GM19452 (cell line): ENCODE measurements around the gene ATP9B.
"Not testable (repeated sequence)": the region's sequence is repeated elsewhere in the genome, so short reads cannot be mapped to it uniquely, and the experiment has no call there.

Source experiments
- ATAC-seq: cut with Tn5 transposase; IDR thresholded peaks from one replicate; pipeline ENCODE4 v1.9.1; 2021; ENCODE audit not compliant: unreplicated experiment

Gene ATP9B

DNA sequence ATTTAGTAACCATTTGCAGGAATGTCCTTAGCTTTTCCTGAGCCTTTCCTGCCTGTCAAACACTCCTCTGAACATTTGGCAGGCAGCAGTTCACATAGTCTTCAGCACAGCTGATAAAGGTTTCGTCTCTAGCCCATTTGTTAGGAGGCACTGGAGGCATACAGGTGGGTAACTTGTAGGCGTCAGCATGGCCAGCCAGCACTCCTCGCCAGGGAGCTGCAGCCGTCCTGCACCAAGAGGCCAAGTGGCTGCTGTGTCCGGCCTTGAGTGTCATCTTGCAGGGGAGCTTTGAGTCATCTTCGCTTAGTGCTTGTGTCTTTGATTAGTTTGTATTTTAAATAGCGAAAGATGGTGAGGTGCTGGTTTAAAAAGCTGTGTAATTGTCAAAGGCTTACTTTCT, 206.3 kb downstream of the ATP9B start:
- ATAC-seq, result no peak

DNA sequence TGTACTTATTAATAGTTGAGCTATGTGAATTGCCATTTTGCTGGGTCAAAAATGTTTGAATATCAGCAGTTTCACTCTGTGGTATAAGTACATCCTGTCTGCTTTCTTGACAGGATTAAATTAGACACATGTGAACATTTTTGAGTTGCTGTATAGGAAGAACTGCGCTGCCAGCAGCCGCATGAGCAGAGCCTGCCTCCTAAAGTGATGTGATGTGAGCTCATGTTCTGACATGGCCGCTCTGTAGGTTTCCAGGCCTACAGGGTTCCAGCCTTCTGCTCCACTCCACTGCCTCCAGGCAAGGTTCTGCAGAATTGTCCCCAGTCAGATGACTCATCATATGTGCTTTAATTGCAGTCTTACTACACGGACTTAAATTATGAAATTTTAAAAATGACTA, 206.8 kb downstream of the ATP9B start:
- ATAC-seq, result peak; percentile 83

DNA sequence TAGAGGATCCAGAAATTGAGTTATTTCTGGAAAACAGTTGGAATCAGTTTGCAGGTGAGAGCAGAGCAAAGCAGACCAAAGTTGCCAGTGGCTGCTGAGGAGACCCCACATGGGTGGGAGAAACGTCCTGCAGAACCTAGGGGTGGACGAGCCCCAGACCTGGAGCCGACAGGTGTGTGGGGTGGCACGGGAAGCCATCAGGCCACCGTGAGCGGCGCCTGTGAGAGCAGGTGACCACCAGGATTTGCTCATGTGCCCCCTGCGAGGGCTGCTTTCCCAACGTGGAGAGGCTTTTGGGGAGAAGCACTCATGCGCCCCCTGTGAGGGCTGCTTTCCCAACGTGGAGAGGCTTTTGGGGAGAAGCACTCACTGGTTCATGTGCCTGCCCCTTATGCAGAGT, 209.7 kb downstream of the ATP9B start:
- no peak for ATAC-seq

DNA sequence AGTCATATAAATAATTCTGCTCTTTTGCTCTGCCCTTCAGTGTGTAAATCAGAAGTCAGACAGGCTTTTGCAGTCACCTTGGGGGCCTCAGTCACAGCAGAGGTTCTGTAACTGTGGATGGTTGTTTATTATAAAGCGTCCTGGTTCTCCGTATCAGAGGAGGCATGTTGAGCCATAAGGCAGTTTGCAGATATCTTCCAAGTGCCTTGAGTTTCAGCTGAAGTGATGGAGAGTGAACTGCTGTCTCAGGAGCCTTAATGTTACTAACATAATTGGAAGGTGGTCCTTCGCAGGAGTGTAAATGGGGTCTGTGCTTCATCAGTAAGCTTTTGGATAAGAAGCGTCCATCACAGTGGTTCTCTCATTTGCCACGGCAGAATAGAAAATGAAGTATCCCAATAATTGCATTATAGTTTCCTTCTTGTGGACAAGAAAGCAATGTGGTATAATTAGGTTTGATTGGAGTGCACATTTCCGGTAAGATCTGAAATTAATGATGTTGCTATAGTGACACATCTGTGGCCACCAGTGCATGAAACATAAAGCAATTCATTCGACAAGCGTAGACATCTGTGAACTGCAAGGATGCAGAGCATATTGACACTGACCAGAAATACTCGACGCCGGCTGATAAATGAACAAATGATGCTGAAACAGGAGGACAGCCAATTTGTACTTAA, 214.1 kb downstream of the ATP9B start:
- no peak for ATAC-seq

DNA sequence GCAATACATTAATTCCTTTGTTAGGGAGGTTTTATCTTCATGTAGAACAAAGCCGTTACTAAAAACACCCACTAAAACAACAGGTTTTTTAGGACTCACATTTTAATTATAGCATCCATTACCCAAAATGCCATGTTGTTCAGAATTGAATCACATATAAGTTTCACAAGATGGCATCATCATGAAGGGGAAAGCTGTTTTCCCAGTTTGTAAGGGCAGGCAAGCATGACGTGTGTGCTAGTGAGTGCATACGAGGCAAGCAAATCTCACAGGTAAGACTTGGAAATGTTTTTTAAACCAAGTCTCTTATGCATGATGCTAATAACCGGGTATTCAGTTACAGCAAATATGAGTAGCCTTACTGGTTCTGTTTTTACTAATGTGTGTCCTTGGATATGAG, 214.7 kb downstream of the ATP9B start:
- ATAC-seq, result no peak

DNA sequence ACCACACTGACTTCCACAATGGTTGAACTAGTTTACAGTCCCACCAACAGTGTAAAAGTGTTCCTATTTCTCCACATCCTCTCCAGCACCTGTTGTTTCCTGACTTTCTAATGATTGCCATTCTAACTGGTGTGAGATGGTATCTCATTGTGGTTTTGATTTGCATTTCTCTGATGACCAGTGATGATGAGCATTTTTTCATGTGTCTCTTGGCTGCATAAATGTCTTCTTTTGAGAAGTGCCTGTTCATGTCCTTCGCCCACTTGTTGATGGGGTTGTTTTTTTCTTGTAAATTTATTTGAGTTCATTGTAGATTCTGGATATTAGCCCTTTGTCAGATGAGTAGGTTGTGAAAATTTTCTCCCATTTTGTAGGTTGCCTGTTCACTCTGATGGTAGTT, 216.0 kb downstream of the ATP9B start:
- not testable (repeated sequence) for ATAC-seq

DNA sequence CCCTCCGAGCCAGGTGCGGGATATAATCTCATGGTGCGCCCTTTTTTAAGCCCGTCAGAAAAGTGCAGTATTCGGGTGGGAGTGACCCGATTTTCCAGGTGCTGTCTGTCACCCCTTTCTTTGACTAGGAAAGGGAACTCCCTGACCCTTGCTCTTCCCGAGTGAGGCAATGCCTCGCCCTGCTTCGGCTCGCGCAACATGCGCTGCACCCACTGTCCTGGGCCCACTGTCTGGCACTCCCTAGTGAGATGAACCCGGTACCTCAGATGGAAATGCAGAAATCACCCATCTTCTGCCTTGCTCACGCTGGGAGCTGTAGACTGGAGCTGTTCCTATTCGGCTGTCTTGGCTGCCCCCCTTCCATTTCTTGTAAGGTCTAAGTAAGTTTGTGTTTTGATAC, 221.2 kb downstream of the ATP9B start:
- ATAC-seq, result not testable (repeated sequence)

DNA sequence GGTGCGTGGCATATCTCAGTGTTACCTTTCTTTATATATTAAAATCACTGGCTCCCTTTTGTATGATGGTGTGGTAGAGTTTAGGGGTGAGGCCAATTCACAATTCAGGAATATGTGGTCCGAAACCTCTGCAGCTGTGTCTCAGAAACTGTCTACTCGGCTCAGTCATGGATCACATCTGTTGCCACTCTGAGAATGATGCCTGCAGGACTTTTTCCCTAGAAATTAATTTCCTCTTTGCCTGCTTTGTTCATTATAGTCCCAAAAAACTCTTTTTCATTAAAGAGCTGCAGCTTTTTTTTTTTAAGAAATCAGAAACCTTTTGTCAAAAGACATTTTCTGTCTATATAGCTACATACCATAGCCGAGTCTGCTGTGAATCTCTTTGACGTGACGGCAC, 221.7 kb downstream of the ATP9B start:
- ATAC-seq, result no peak

DNA sequence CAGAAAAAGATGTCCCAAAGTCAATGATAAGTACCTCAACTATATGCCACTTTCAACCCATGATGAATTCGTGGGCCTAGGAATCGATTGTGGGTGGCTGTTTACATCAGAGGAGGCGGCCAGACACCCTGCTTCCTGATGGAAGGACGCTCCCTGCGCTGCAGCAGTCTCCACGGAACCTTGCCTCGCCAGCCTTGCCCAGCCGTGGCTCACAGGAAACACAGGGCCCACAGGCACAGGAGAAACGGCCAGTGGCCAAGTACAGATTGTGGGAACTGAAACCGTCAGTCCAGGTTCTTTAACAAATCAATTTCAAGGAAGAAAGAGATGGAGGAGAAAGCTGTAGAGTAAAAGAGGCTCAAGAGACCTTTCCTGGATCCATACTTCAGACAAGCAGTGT, 225.0 kb downstream of the ATP9B start:
- ATAC-seq, result no peak

DNA sequence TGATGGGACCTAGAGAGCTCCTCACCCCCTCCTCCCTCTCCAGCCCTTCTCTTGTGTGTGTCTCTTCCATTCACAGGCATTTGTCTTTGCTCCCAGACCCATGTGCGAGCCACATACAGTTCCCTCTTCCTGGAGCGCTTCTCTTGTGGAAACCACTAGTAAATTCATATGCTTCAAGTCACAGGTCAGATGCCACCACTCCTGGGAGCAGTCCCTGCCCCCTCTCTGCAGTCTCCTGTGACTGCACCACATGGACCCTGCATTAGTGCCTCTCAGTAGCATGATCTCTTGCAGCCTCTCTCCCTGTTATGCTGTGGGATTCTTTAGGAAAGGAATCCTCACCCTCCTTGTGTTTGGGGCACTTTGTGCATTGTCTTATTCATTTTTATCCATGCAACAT, 230.1 kb downstream of the ATP9B start:
- no peak for ATAC-seq

DNA sequence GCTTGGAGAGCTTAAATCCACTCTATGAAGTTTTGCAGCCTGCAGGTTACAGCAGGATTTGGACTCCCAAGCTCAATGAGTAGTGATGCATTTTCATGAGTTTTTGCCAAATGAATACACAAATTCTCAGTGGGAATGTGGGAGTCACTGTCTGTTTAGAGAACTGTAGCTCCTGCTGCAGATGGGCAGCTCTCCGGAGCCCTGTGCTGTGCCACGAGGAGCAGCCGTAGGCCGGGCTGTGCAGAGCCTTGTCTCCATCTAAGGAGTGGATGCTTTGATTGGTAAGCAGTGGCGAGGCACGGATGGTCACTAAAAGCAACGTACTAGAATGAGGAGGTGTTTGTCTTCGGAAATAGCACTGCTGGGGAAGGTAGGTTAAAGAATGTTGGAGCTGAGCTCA, 230.5 kb downstream of the ATP9B start:
- ATAC-seq, result no peak

DNA sequence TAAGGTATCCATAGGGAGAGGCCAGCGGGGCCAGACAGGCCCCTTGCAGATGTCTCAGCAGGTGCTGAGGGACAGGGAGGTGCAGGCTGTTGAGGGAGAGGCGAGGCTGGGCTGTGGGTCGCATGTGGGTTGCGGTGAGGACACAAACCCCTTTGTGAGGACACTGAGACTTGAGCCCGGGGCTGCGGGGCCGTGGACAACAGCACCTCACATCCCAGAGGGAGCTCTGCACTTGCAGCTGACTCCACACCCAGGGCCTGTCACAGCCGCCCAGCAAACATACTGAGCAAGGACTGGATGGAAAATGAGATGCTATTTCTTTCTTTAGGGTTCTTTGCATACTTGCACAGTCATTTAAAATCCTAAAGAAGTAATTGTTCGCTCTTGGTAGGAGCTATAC, 231.2 kb downstream of the ATP9B start:
- ATAC-seq, result no peak

DNA sequence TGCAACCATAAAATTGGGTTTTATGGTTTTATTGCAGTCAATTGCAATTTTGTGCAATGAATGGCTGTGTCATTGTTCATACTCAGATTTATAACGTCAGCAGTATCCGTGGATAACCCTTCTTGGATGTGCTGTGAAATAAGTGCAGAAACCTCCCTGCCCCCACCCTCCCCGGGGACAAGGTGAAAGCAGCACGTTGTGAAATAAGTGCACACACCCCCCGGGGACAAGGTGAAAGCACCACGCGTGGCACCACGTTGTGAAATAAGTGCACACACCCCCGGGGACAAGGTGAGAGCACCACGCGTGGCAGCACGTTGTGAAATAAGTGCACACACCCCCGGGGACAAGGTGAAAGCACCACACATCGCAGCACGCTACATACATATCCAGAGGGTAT, 232.9 kb downstream of the ATP9B start:
- ATAC-seq, result no peak

DNA sequence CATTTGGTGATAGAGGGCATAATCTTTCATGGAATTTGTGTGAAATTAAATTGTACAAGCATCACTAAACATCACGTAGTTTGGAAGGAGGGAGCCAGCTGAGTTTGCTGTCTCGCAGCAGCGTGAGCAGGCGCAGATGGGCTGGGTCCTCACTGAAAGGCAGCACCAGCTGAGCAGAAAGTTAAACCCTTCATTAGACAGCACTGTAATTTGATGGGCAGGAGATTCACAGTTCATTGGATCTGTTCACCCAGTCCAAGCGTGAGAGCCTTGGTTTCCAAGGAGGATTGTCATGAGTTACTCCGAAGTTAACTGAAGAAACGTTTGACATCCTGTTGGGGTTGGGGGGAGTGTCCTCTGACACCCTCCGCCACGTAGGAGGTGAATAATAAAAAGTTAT, 236.7 kb downstream of the ATP9B start:
- ATAC-seq, result no peak

DNA sequence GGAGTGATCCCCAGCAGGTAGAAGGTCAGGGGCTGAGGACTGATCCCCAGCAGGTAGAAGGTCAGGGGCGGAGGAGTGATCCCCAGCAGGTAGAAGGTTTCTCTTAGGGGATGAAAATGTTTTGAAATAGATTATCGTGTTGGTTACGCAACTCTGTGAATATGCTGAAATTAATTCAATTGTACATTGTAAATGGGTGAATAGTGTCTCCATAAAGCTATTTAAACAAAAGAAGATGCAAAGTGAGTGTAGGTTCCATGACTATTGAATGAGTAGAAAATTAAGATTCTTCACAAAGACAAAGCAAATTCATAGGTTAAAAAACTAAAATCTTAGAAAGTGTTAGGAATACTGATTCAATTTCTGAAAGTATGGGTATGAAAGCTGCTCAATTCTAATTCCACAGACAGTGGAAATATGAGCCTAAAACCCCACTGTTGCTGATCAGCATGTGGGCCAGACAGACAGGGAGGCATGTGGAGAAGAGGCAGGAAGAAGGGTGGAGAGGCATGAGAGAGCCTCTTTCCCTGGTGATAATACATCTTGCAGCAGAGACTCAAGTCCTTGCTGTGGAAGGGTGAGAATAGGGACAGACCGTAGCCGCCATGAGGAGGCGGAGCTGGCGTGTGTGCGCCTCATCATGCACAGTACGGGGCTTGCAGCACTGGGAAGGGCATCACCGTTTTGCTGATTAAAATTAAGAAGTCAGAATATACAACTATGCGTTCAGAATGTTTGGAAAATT, 240.6 kb downstream of the ATP9B start:
- ATAC-seq, result no peak

DNA sequence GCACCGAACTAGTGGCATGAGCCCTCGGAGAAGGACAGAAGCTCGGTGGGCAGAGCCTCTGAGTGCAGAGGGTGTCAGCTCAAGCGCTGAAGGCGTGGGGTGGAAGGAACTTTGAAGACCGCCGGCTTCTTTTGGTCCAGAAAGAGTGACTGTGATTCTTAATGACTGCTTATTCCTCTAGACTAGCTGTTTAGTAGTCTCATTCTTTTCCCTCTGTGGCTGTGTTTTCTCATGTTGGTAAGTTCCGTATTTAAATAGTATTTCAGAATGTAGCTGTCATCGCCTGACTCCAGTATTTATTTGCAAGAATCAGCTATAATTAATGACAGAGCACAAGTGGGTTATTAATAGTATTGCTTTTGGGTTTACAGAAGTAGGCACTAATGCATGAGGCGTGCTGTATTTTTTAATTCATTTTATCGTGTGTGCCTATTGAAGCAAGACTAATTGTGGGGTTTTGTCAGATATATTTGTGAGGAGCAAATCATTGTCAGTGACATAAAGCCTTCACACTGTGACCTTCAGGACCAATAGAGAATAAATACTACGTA, 245.7 kb downstream of the ATP9B start:
- ATAC-seq, result no peak

DNA sequence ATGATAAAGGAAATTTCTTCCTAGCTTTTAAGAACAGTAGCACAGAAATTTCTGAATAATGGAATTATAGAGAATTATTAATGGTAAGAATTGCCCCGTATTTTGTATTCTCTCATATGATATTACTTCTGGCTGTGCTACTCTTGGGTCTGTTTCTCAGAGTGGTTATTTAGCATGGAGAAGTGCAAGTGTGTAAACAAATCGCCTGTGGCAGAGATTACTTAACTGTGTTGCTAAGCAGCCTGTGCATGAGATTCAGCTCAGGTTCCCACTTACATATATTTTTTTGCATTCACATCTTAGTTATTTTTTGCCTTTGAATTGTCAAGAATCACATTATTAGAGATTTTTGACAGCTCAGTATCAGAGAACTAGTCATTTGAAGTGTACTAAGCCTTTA, 246.4 kb downstream of the ATP9B start:
- ATAC-seq, result no peak

DNA sequence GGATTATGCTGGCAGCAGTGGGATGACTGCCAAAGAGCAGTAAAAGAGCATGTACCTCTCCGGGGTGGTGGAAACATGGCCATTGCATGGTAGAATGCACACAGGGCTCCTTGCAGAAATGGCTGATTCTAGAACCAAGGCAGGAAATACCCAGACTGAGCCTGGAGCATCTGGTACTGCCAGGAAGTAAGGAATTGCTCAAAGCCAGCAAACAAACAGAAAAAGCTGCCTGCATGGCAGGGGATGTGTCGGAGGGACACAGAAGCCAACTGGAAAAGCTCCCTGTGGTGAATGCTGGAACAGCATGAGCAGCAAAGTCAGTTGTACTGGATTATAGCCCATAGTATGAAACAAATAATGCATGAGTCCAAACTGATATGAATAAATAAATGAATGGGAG, 248.5 kb downstream of the ATP9B start:
- no peak for ATAC-seq

DNA sequence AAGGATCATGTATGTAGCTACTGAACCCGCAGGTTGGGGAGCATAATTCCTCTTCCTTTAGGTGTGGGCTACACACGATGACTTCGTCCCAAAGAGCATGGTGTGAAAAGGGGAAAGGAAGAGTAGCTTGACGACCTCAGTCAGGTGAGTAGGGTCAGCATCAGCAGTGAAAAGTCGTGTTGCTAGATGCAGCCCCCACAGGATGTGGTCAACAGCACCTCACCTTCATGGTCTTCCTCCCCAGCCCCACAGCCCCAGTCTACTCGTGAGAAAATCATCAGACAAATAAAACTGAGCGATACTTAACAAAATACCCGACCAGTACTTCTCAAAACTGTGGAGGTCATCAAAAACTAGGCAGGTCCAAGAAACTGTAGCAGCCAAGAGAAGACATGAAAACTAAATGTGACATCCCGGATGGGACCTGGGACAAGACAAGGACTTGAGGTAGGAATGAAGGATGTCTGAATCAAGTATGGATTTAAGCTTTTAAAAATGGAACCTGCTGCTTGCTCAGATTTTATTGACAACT, 249.0 kb downstream of the ATP9B start:
- ATAC-seq, result no peak

DNA sequence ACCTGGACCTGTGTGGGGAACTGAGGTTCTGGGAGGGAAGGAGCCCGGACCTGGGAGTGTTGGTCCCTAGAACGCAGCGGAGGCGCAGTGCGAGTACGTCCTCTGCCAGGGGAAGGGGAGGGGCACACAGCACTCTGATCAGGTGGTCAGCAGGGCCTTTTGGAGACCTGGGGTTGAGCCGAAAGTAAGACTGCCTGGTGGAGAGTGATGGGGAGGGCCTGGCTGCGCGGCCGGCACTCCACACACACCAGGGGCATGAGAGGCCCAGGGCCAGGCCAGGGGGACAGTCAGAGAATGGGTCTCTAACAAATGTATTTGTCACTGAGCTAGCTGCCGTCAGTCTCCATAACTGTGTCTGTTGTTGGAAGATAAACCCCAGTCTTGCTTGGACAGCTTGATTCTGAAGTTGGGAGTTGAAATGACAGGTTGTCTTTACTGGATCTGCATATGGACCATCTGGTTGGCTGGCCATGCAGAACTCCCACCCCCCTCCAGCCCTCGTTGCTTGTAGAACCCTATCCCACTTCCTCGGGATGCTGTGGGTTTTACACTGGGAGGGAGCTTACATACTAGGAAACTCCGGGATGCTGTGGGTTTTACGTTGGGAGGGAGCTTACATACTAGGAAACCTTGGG, 251.1 kb downstream of the ATP9B start:
- no peak for ATAC-seq

DNA sequence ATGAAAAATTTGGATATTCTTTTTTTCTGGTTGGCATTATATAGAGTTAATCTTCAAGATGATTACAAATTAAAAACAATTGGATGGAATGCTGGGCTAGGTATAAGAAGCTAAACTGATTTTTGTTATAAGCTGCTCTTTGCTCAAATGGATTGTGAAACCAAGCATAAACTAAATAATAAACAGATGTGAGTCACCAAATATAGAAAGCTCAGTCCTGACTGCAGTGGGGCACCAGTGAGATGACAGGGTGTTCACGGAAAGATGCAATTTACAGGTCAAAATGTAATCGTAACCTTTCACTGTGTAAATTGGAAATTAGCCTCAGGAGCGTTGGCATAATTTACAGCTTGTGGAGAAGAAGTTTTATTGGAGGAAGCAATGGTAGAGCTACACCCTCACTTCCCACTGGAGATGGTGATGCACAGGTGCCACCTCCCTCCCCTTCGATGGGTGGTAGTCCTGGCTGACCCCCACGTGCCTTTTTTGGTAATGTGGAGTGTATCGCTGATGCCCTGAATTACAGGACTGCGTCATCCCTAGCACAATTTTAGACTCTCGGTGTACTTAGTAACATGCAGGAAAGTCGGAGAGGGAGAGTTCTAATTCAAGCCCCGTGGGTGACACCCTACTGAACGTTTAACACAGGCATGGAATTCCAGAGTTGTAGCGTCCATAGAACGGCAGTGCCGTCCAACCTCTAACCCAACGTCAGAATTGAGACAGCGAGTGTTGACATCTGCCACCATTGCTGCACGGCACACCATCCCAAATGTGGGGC, 252.6 kb downstream of the ATP9B start:
- no peak for ATAC-seq
